ENCODE data around the gene TMEM270.

Gene TMEM270

DNA sequence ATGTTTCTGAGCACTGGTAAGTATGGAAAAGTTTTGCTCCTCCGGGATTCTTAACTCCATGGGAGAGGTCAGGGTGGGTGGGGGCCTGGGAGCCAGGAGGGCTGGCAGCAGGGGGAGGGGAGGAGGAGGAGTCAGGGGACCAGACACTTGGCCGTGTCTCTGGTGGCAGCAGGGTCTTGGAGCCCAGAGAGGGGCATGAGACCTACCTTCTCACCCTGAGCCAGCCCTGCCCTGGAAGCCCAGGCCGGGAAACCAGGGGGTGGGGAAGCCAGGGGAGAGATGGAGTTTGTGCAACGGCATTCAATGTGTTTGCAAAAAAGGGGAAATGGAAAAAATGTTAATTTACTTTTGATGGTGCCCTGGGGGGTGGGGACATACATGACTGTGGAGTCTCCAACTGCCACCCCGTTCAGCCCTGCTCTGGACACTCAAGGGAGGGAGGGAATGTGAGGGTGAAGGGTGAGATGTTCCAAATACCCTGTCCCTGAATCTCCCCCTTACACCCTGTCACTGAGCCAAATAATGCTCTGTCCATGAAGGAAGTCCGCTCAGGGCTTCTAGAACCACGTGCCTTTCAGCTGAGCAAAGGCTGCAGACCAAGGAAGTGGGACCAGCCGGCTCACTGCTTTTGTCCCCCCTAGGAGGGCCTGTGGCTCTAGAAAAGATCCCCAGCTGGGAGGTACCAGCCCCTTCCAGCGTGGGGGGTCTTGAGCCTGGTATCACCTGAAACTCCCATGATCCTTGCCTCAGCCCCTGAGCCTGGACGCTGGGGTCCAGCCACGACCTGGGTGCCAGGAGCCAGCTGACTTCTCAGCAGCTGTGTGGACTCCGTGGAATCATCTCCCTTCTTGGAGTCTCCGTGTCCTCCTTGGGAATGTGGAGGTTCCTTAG lies 48.3 kb downstream of the TMEM270 start:
- no peak for DNase-seq

DNA sequence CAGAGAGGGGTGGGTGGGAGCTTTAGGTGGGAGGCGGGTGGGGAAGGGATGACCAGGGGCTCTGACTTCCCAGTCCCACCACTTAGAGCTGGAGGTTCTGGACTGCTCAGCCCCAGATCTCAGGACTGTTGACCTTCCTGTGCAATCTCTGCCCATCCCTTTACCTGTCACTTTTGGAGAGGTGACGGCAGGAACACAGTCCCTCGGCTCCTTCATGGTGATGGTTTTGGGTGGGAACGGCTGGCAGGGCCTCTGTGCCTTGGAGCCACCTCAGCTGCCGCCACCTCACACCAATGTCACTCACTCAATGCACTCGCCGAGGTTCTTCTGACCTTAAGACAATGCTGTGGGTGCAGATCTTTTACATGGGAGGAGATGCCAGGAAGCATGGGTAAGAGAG lies 49.0 kb downstream of the TMEM270 start:
- DNase-seq = no peak

DNA sequence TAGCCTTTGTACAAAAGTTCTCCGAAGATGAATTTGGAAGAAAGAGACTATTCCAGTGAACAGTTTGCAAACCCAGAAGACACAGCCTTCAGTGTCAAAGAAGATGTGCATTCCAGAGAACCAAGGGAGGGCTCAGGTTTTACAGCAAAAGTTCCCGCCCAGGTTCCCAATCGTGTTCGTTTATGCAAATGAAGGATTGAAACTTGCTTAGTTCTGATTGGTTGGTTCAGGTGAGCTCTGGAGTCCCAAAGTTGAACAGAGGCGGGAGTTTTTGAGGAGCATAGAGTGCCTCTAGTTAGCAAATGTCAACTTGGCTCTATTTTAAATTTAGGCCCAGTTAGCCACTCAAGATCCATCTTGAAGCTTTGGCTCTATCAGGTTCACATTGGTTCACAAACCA lies 51.3 kb downstream of the TMEM270 start:
- no peak for DNase-seq

All from NCI-H1694 (cell line).